Caco-2 (cell line): ENCODE measurements around the gene VAPA. TPM values are rescaled to one million over a fixed set of nuclear protein-coding genes. Genes with fewer than 3 reads are reported as not detected.

ENCODE experiments used
- BruUV-seq: library from RNA; stranded (reverse); fragments of 400-500 nt; replicated peaks from 2 replicates; lab custom pipeline; 2021; lab: Mats Ljungman, UMichigan
- CTCF ChIA-PET: fragments of 300-600 bp; sonication (Branson Sonifier 250); formaldehyde crosslinking; loops from one replicate; lab custom pipeline; 2022; ENCODE audit warnings: antibody characterized with exemption; lab: Charles Lee
- POLR2A ChIA-PET: fragments of 300-600 bp; sonication (Branson Sonifier 250); formaldehyde crosslinking; loops from one replicate; lab custom pipeline; 2022; ENCODE audit warnings: antibody characterized with exemption; lab: Charles Lee
- DNase-seq, 2 experiments: peaks; one replicate each; pipeline versions ENCODE4 v3.0.0 to v3.0.0-alpha.2; 2020 to 2022
- H3K27me3 ChIP-seq: replicated peaks from 2 replicates; pipeline ENCODE4 v1.6.0; 2011; ENCODE audit warnings: low read length; ENCODE audit not compliant: control insufficient read depth, insufficient read depth
- H3K36me3 ChIP-seq: 2 replicates; pipeline ENCODE4 v1.5.1; 2011; ENCODE audit warnings: low read length; ENCODE audit not compliant: control insufficient read depth, insufficient read depth
- H3K4me1 ChIP-seq: fragments of 250-450 bp; sonication (Bioruptor Pico); 2 replicates; pipeline ENCODE4 v1.5.1; 2020; ENCODE audit warnings: mild to moderate bottlenecking
- H3K4me3 ChIP-seq: 2 replicates; pipeline ENCODE4 v1.5.1; 2011; ENCODE audit warnings: low read depth, mild to moderate bottlenecking, control low read depth, low read length
- H3K9me3 ChIP-seq: fragments of 250-450 bp; sonication (Bioruptor Pico); 2 replicates; pipeline ENCODE4 v1.5.1; 2020; ENCODE audit warnings: mild to moderate bottlenecking, moderate library complexity
- H3K27ac Mint-ChIP-seq: one replicate; pipeline ENCODE4 v1.8.0; 2022; ENCODE audit warnings: mixed read lengths; ENCODE audit not compliant: unreplicated experiment
- H3K27me3 Mint-ChIP-seq: one replicate; pipeline ENCODE4 v1.8.0; 2022; ENCODE audit warnings: mixed read lengths; ENCODE audit not compliant: insufficient read depth, unreplicated experiment
- H3K36me3 Mint-ChIP-seq: one replicate; pipeline ENCODE4 v1.8.0; 2022; ENCODE audit warnings: mild to moderate bottlenecking, mixed read lengths; ENCODE audit not compliant: insufficient read depth, unreplicated experiment
- H3K4me1 Mint-ChIP-seq: one replicate; pipeline ENCODE4 v1.8.0; 2022; ENCODE audit warnings: low read depth, mixed read lengths; ENCODE audit not compliant: unreplicated experiment
- H3K4me3 Mint-ChIP-seq: one replicate; pipeline ENCODE4 v1.8.0; 2022; ENCODE audit warnings: mild to moderate bottlenecking, moderate library complexity, mixed read lengths; ENCODE audit not compliant: unreplicated experiment
- H3K9me3 Mint-ChIP-seq: one replicate; pipeline ENCODE4 v1.8.0; 2022; ENCODE audit warnings: mixed read lengths; ENCODE audit not compliant: unreplicated experiment
- CTCF ChIP-seq, 2 experiments: fragments of 200-600 bp in 1 of 2; IDR thresholded peaks; 1 replicate in 1 of 2; 2 replicates in 1 of 2; pipeline versions ENCODE4 v1.5.1 to v1.8.0; 2011 to 2022; ENCODE audit warnings: antibody characterized with exemption in 1 of 2, control low read depth in 1 of 2, inconsistent platforms in 1 of 2, low read depth in 1 of 2, low read length in 1 of 2, mild to moderate bottlenecking in 1 of 2, moderate library complexity in 1 of 2; ENCODE audit not compliant: insufficient read depth in 1 of 2, severe bottlenecking in 1 of 2, unreplicated experiment in 1 of 2
- intact Hi-C: fragments of 100-400 bp; cut with micrococcal nuclease; formaldehyde crosslinking; loops from one replicate; pipeline ENCODE4 v1.10.0; 2022; ENCODE audit not compliant: unreplicated experiment
- total RNA-seq: library from RNA; stranded (reverse); gene quantifications from 2 replicates; pipeline ENCODE4 v1.2.3, GENCODE V29; 2022

VAPA gene
- total RNA-seq, 1 experiment from 2014 or later: 222 TPM

GRCh38 chr18:9959564-9959963 lies 45.7 kb downstream of the VAPA start:
- no peak for DNase-seq
- H3K27ac Mint-ChIP-seq: no peak overlapping the region
- no peaks in the 10 kb centered on the region for H3K36me3 ChIP-seq
- ChIA-PET POLR2A (no interaction called here), CTCF (no interaction called here)
- H3K4me3 Mint-ChIP-seq: no peak overlapping the region
- TF ChIP-seq CTCF (IDR thresholded peaks at IDR 0.05; ENCODE audit: insufficient read depth in 1 of 2, low read depth in 1 of 2, low read length in 1 of 2, severe bottlenecking in 1 of 2, unreplicated experiment in 1 of 2): no peak
- no peaks in the 10 kb centered on the region for H3K9me3 Mint-ChIP-seq
- H3K4me1 Mint-ChIP-seq: no peaks in the 10 kb centered on the region
- no peak overlapping the region for H3K4me3 ChIP-seq
- H3K27me3 ChIP-seq: no peaks in the 10 kb centered on the region
- no peaks in the 10 kb centered on the region for H3K9me3 ChIP-seq
- BruUV-seq: no TSS peak
- H3K4me1 ChIP-seq: no peaks in the 10 kb centered on the region
- H3K27me3 Mint-ChIP-seq: no peaks in the 10 kb centered on the region
- intact Hi-C loops: loop anchor here (10.0 kb wide), 1 partner anchor 385 kb away; no protein-coding TSS in a partner anchor
- peaks cover 18% of the 10 kb centered on the region for H3K36me3 Mint-ChIP-seq

DNA sequence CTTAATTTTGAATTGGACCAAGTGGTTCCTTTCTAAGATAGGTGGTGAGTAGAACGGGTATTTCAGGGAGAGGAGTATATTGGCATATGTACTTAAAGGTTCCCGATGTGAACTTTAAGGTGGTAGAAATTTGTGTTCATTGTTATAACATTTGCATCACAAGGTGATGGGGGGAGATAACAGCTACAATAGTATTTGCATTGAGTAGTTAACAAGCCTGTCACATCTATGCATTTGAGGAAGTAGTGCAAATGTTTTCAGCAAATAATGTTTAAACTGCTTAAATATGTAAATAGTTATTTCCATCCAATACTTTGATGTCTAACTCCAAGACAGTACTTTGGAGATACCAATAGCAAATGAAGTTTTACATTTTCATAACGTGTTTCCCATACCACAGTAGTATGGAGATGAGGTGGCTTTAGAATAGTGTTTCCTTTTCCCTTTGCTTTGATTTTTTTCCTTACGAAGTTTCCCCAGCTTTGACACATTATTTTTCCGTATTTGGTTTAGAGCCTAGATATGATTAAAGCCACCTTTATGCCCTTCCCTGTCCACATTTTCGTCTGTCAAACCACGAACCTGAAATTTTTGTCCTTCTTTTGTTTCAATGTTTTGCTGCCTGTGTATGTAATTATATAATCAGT lies 46.6 kb downstream of the VAPA start:
- ChIA-PET POLR2A (interaction anchor here (0.6 kb wide), 1 partner anchor 238 kb away, joined by 3 read pairs; no protein-coding TSS in a partner anchor), CTCF (interaction anchor here (0.6 kb wide), 1 partner anchor 33 kb away, joined by 3 read pairs; no protein-coding TSS in a partner anchor)
- TF ChIP-seq CTCF (IDR thresholded peaks at IDR 0.05; ENCODE audit: insufficient read depth in 1 of 2, low read depth in 1 of 2, low read length in 1 of 2, severe bottlenecking in 1 of 2, unreplicated experiment in 1 of 2): no peak
- H3K36me3 Mint-ChIP-seq: peaks cover 16% of the 10 kb centered on the region
- H3K4me3 Mint-ChIP-seq: no peak overlapping the region
- Histone ChIP-seq H3K27me3 (no peaks in the 10 kb centered on the region), H3K9me3 (no peaks in the 10 kb centered on the region), H3K4me3 (no peak overlapping the region), H3K36me3 (no peaks in the 10 kb centered on the region), H3K4me1 (peaks cover 2% of the 10 kb centered on the region)
- H3K9me3 Mint-ChIP-seq: no peaks in the 10 kb centered on the region
- no TSS peak for BruUV-seq
- DNase-seq: no peak
- intact Hi-C loops: no loop called here
- no peaks in the 10 kb centered on the region for H3K4me1 Mint-ChIP-seq
- no peak overlapping the region for H3K27ac Mint-ChIP-seq
- no peaks in the 10 kb centered on the region for H3K27me3 Mint-ChIP-seq

DNA sequence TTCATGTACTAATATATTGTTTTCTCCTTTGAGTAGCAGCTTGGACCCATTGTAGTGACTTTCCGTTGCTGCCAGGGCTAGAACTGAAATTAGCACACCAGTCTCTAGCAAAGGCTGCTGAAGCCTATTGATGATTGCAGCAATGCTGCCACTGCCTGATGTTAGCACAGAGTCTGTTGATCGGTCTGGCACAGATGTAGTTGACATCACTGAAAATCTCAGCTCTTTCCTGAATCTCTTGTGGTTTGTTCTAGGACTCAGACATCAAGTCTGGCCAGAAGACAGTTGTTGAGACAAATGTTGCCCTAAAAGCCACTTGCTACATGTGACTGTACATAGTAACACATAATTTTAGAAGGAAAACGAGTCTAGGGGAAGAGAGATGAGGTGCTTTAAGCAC lies 47.2 kb downstream of the VAPA start:
- Mint-ChIP-seq H3K4me3 (no peak overlapping the region), H3K4me1 (peaks cover 6% of the 10 kb centered on the region), H3K27ac (no peak overlapping the region), H3K36me3 (peaks cover 16% of the 10 kb centered on the region), H3K27me3 (no peaks in the 10 kb centered on the region), H3K9me3 (no peaks in the 10 kb centered on the region)
- H3K4me3 ChIP-seq: no peak overlapping the region
- BruUV-seq: no TSS peak
- no peaks in the 10 kb centered on the region for H3K9me3 ChIP-seq
- POLR2A ChIA-PET: no interaction called here
- H3K4me1 ChIP-seq: peaks cover 8% of the 10 kb centered on the region
- CTCF ChIA-PET: interaction anchor here (0.6 kb wide), 1 partner anchor 32 kb away, joined by 3 read pairs; no protein-coding TSS in a partner anchor
- H3K36me3 ChIP-seq: no peaks in the 10 kb centered on the region
- intact Hi-C loops: no loop called here
- DNase-seq: no peak
- no peaks in the 10 kb centered on the region for H3K27me3 ChIP-seq
- TF ChIP-seq CTCF (IDR thresholded peaks at IDR 0.05; ENCODE audit: insufficient read depth in 1 of 2, low read depth in 1 of 2, low read length in 1 of 2, severe bottlenecking in 1 of 2, unreplicated experiment in 1 of 2): no peak
